Measurements from ENCODE around the gene TMEM81.

The TMEM81 gene

GRCh38 chr1:205077158-205077933 is 6.9 kb downstream of the TMEM81 start:
- TF ChIP-seq, protein P1, sequence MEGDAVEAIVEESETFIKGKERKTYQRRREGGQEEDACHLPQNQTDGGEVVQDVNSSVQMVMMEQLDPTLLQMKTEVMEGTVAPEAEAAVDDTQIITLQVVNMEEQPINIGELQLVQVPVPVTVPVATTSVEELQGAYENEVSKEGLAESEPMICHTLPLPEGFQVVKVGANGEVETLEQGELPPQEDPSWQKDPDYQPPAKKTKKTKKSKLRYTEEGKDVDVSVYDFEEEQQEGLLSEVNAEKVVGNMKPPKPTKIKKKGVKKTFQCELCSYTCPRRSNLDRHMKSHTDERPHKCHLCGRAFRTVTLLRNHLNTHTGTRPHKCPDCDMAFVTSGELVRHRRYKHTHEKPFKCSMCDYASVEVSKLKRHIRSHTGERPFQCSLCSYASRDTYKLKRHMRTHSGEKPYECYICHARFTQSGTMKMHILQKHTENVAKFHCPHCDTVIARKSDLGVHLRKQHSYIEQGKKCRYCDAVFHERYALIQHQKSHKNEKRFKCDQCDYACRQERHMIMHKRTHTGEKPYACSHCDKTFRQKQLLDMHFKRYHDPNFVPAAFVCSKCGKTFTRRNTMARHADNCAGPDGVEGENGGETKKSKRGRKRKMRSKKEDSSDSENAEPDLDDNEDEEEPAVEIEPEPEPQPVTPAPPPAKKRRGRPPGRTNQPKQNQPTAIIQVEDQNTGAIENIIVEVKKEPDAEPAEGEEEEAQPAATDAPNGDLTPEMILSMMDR (IDR thresholded peaks at IDR 0.05) = no peak

- TF ChIP-seq, protein P1 (IDR thresholded peaks at IDR 0.05) = no peak
These were observed 8.0 kb downstream of the TMEM81 start for GRCh38 chr1:205076245-205076761.

GRCh38 chr1:205075642-205076155 is 8.6 kb downstream of the TMEM81 start:
- TF ChIP-seq, protein P1 (IDR thresholded peaks at IDR 0.05) = no peak

- TF ChIP-seq, protein P1 (IDR thresholded peaks at IDR 0.05) = no peak
These were observed 9.7 kb downstream of the TMEM81 start for GRCh38 chr1:205074513-205074912.

- TF ChIP-seq, protein P1 (IDR thresholded peaks at IDR 0.05) = no peak
These were observed 10.2 kb downstream of the TMEM81 start for GRCh38 chr1:205074084-205074483.

GRCh38 chr1:205073511-205073910 is 10.7 kb downstream of the TMEM81 start:
- TF ChIP-seq, protein P1 (IDR thresholded peaks at IDR 0.05) = no peak

GRCh38 chr1:205072881-205073280 is 11.4 kb downstream of the TMEM81 start:
- TF ChIP-seq, protein P1 (IDR thresholded peaks at IDR 0.05) = no peak
